ENCODE results near the gene HOXA3.

Gene HOXA3

GRCh38 chr7:27094304-27095049, 57.9 kb downstream of the HOXA3 start:
- Histone ChIP-seq H3K9me3 (replicated peaks; ENCODE audit: insufficient read depth, low read length) (no peaks in the 10 kb centered on the region), H3F3A (ENCODE audit: insufficient read depth, low read length) (no peaks in the 10 kb centered on the region), H3K36me3 (replicated peaks; ENCODE audit: insufficient read depth, low read length) (no peaks in the 10 kb centered on the region), H3K4me2 (ENCODE audit: low read depth, low read length) (no peak overlapping the region), H2AFZ (ENCODE audit: low read length) (no peak overlapping the region), H3K9me2 (replicated peaks; ENCODE audit: insufficient read depth, low read length) (no peaks in the 10 kb centered on the region), H3K4me3 (ENCODE audit: low read length) (no peak overlapping the region), H3K27me3 (replicated peaks; ENCODE audit: insufficient read depth, low read length) (peaks cover 16% of the 10 kb centered on the region), H3K79me2 (ENCODE audit: low read length) (no peaks in the 10 kb centered on the region), H3K4me1 (ENCODE audit: low read length) (no peaks in the 10 kb centered on the region), H4K20me1 (ENCODE audit: insufficient read depth, low read length) (no peaks in the 10 kb centered on the region), H3K27ac (ENCODE audit: low read length) (no peak overlapping the region), H3K9ac (ENCODE audit: low read length) (no peak overlapping the region)
- DNase-seq, result no peak
- TF ChIP-seq EZH2phosphoT487 (IDR thresholded peaks at IDR 0.05; ENCODE audit: low read length), result no peak
- TF ChIP-seq EZH2 (optimal IDR thresholded peaks at IDR 0.05; ENCODE audit: low read depth, low read length), result no peak
- TF ChIP-seq CTCF (IDR thresholded peaks at IDR 0.05; ENCODE audit: low read length), result no peak

- Histone ChIP-seq H4K20me1 (ENCODE audit: insufficient read depth, low read length) (no peaks in the 10 kb centered on the region), H3K9ac (ENCODE audit: low read length) (no peak overlapping the region), H3K9me2 (replicated peaks; ENCODE audit: insufficient read depth, low read length) (no peaks in the 10 kb centered on the region), H3K36me3 (replicated peaks; ENCODE audit: insufficient read depth, low read length) (no peaks in the 10 kb centered on the region), H3K4me2 (ENCODE audit: low read depth, low read length) (no peak overlapping the region), H3K4me3 (ENCODE audit: low read length) (no peak overlapping the region), H3K4me1 (ENCODE audit: low read length) (no peaks in the 10 kb centered on the region), H2AFZ (ENCODE audit: low read length) (no peak overlapping the region), H3K27me3 (replicated peaks; ENCODE audit: insufficient read depth, low read length) (peaks cover 16% of the 10 kb centered on the region), H3K79me2 (ENCODE audit: low read length) (no peaks in the 10 kb centered on the region), H3F3A (ENCODE audit: insufficient read depth, low read length) (no peaks in the 10 kb centered on the region), H3K9me3 (replicated peaks; ENCODE audit: insufficient read depth, low read length) (no peaks in the 10 kb centered on the region), H3K27ac (ENCODE audit: low read length) (no peak overlapping the region)
- no peak for DNase-seq
- TF ChIP-seq CTCF (IDR thresholded peaks at IDR 0.05; ENCODE audit: low read length) (no peak), EZH2 (optimal IDR thresholded peaks at IDR 0.05; ENCODE audit: low read depth, low read length) (no peak), EZH2phosphoT487 (IDR thresholded peaks at IDR 0.05; ENCODE audit: low read length) (no peak)
Observed at GRCh38 chr7:27093184-27093895, 59.0 kb downstream of the HOXA3 start.

- Histone ChIP-seq H3K9ac (ENCODE audit: low read length) (no peak overlapping the region), H3K79me2 (ENCODE audit: low read length) (no peaks in the 10 kb centered on the region), H3K27me3 (replicated peaks; ENCODE audit: insufficient read depth, low read length) (peaks cover 16% of the 10 kb centered on the region), H3K36me3 (replicated peaks; ENCODE audit: insufficient read depth, low read length) (no peaks in the 10 kb centered on the region), H3F3A (ENCODE audit: insufficient read depth, low read length) (no peaks in the 10 kb centered on the region), H3K4me2 (ENCODE audit: low read depth, low read length) (no peak overlapping the region), H3K9me3 (replicated peaks; ENCODE audit: insufficient read depth, low read length) (no peaks in the 10 kb centered on the region), H2AFZ (ENCODE audit: low read length) (no peak overlapping the region), H3K9me2 (replicated peaks; ENCODE audit: insufficient read depth, low read length) (no peaks in the 10 kb centered on the region), H4K20me1 (ENCODE audit: insufficient read depth, low read length) (no peaks in the 10 kb centered on the region), H3K4me1 (ENCODE audit: low read length) (no peaks in the 10 kb centered on the region), H3K27ac (ENCODE audit: low read length) (no peak overlapping the region), H3K4me3 (ENCODE audit: low read length) (no peak overlapping the region)
- no peak for DNase-seq
- TF ChIP-seq EZH2phosphoT487 (IDR thresholded peaks at IDR 0.05; ENCODE audit: low read length) (no peak), EZH2 (optimal IDR thresholded peaks at IDR 0.05; ENCODE audit: low read depth, low read length) (no peak), CTCF (IDR thresholded peaks at IDR 0.05; ENCODE audit: low read length) (no peak)
Observed at GRCh38 chr7:27092819-27093110, 59.6 kb downstream of the HOXA3 start.

Data from MM.1S (cell line).